GM21367 (cell line): ENCODE measurements around the gene DGCR2.
"Not testable (repeated sequence)": the region's sequence is repeated elsewhere in the genome, so short reads cannot be mapped to it uniquely, and the experiment has no call there.

Experiments used
- ATAC-seq: cut with Tn5 transposase; IDR thresholded peaks from one replicate; pipeline ENCODE4 v1.9.1; 2021; ENCODE audit not compliant: unreplicated experiment

Gene DGCR2

GRCh38 chr22:19122143-19122751 lies at the start of gene DGCR2:
TSS of gene DGCR2 (minus strand) at chr22:19122412. CDS start at chr22:19122206, 206 bp downstream.
- ATAC-seq = peak; percentile 66

GRCh38 chr22:19169947-19170318 lies 47.7 kb upstream of the DGCR2 start:
- no peak for ATAC-seq

GRCh38 chr22:19169002-19169946 lies 47.1 kb upstream of the DGCR2 start:
- ATAC-seq = no peak

GRCh38 chr22:19168088-19168890 lies 46.1 kb upstream of the DGCR2 start:
- no peak for ATAC-seq

GRCh38 chr22:19167106-19167869 lies 45.1 kb upstream of the DGCR2 start:
- no peak for ATAC-seq

- ATAC-seq = no peak
Measured at GRCh38 chr22:19166421-19166820, 44.2 kb upstream of the DGCR2 start.

- ATAC-seq = no peak
Measured at GRCh38 chr22:19164425-19164824, 42.2 kb upstream of the DGCR2 start.

- not testable (repeated sequence) for ATAC-seq
Measured at GRCh38 chr22:19158649-19159048, 36.4 kb upstream of the DGCR2 start.

- ATAC-seq = not testable (repeated sequence)
Measured at GRCh38 chr22:19156109-19156508, 33.9 kb upstream of the DGCR2 start.

GRCh38 chr22:19152942-19153883 lies 31.0 kb upstream of the DGCR2 start:
- no peak for ATAC-seq

- no peak for ATAC-seq
Measured at GRCh38 chr22:19151329-19152191, 29.3 kb upstream of the DGCR2 start.

GRCh38 chr22:19150482-19151328 lies 28.5 kb upstream of the DGCR2 start:
- ATAC-seq = no peak

- no peak for ATAC-seq
Measured at GRCh38 chr22:19149991-19150390, 27.8 kb upstream of the DGCR2 start, which contains the start of gene GSC2. TSS of gene GSC2 (minus strand) at chr22:19150292. CDS start at chr22:19150283, 9 bp downstream.

GRCh38 chr22:19149047-19149883 lies 27.1 kb upstream of the DGCR2 start:
- no peak for ATAC-seq

- no peak for ATAC-seq
Measured at GRCh38 chr22:19148417-19149046, 26.3 kb upstream of the DGCR2 start.

- ATAC-seq = no peak
Measured at GRCh38 chr22:19147195-19147780, 25.1 kb upstream of the DGCR2 start.
